IPS-NIHi7 (cell line): Measurements from ENCODE around the gene RBM4.
A peak's percentile ranks its signal among the peaks of the same experiment; 100 is the strongest.
"Not testable (repeated sequence)": the region's sequence is repeated elsewhere in the genome, so short reads cannot be mapped to it uniquely, and the experiment has no call there.

Source experiments
- DNase-seq: peaks from one replicate; pipeline ENCODE4 v3.0.0; 2012; ENCODE audit warnings: mixed read lengths; ENCODE audit errors: extremely low spot score

The RBM4 gene

DNA sequence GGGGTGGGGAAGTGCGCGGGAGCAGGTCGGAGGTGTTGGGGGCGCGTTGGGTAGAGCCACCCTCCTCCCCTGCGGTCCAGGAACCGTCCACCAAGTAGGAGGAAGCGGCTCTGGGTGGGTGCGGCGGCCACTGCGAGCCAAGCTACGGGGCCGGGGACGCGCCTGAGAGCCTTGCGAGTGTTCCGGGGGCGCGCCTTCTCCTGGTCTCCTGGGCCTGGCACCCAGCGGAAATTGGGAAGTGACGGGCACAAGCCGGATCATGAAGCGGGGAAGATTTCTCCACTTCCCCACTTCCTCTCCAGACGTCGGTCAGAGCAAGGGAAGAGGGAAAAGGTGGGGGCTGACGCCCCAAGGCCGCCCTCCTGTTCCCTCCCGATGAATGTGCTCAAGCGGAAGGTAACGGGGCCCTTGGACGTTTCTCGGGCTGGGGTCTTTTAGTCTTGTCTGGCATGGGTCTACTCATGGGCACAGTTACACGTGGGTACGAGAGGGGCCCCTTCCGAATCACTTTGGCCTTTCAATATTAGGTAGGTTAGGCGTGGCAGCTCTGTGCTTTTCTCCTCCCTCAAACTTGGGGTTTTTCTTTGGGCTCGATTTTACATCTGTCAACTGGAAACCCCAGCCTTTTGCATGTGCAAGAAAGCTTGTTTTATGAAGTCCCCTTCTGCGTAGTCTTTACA lies 21.2 kb upstream of the RBM4 start:
- DNase-seq = no peak

DNA sequence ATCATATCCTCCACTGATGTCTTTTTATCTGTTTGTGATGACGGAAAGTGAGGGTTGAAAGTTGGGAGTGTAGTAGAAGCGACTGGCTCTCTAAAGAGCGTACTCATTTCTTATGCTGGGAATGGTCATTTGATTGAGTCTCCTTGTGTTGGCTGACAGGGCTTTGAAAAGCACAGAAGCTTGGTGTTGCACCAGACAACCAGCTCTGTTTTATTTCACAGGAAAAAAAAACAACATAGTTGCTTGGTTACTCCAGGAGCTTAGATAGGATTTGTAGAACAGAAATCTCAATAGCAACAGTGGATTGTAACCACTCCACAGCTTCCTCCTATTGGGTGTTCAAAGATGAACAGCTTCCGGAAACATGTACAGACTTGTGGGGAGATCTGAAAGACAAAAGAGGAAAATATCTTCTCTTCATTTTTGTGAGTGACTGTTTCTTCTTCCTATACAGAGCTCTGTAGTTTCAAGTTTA lies 19.4 kb upstream of the RBM4 start:
- no peak for DNase-seq

DNA sequence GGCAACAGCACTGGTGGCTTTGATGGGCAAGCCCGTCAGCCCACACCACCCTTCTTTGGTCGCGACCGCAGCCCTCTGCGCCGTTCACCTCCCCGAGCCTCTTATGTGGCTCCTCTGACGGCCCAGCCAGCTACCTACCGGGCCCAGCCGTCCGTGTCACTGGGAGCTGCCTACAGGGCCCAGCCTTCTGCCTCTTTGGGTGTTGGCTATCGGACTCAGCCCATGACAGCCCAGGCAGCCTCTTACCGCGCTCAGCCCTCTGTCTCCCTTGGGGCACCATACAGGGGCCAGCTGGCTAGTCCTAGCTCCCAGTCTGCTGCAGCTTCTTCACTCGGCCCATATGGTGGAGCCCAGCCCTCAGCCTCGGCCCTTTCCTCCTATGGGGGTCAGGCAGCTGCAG lies 14.1 kb upstream of the RBM4 start:
- DNase-seq = no peak

DNA sequence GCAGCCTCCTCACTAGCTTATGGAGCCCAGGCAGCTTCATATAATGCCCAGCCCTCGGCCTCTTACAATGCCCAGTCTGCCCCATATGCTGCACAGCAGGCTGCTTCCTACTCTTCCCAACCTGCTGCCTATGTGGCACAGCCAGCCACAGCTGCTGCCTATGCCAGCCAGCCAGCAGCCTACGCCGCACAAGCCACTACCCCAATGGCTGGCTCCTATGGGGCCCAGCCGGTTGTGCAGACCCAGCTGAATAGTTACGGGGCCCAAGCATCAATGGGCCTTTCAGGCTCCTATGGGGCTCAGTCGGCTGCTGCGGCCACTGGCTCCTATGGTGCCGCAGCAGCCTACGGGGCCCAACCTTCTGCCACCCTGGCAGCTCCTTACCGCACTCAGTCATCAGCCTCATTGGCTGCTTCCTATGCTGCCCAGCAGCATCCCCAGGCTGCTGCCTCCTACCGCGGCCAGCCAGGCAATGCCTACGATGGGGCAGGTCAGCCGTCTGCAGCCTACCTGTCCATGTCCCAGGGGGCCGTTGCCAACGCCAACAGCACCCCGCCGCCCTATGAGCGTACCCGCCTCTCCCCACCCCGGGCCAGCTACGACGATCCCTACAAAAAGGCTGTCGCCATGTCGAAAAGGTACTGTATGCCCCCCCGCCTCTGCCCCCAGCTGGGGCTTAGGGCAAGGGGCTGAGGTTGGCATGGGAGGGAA lies 13.3 kb upstream of the RBM4 start:
- DNase-seq = no peak

DNA sequence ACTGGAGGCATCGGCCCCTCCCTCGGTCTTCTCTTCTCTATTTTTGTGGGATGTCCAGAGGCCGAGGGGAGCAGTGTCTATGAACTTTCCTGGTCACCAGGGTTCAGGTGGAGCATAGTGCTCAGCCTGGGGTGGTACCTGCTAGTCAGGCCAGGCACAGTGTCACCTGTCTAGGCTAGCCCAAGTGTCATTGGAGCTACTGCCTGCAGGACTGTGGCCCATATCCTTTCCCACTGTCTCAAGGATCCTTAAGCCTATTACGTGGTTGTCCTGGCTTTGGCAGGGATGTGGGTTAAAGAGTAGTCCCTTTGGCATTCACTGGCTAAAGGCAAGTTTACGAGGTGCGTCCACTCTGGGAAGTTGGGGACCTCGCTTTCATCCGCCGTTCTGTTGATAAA lies 12.8 kb upstream of the RBM4 start:
- no peak for DNase-seq

DNA sequence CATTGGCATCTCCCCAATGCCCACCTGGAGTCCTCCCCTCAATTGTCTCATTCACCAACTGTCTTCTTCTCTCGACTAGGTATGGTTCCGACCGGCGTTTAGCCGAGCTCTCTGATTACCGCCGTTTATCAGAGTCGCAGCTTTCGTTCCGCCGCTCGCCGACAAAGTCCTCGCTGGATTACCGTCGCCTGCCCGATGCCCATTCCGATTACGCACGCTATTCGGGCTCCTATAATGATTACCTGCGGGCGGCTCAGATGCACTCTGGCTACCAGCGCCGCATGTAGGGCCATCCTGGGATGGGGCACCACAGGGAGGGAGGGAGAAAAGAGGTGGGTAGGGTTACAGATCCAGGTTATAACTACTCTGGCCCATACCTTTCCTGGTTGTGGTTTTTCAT lies 12.1 kb upstream of the RBM4 start:
- no peak for DNase-seq

DNA sequence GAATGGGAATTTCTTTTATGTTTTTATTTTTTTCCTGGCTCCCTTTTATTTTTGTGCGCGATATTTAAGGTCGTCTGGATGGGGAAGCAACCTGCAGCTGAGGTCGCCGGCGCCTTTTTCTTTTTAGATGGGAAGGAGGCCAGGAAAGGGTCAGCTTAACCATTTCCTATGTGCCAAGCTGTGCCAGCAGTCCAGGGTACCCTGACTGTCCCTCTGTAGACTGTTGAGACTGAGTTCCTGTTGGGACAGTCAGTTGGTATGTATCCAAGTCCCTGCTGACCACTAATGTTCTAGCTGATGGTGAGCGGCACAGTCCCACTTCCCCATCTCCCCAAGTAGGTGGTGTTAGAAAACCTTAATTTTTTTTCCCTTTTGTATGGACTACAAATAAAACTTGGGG lies 11.6 kb upstream of the RBM4 start:
- no peak for DNase-seq

DNA sequence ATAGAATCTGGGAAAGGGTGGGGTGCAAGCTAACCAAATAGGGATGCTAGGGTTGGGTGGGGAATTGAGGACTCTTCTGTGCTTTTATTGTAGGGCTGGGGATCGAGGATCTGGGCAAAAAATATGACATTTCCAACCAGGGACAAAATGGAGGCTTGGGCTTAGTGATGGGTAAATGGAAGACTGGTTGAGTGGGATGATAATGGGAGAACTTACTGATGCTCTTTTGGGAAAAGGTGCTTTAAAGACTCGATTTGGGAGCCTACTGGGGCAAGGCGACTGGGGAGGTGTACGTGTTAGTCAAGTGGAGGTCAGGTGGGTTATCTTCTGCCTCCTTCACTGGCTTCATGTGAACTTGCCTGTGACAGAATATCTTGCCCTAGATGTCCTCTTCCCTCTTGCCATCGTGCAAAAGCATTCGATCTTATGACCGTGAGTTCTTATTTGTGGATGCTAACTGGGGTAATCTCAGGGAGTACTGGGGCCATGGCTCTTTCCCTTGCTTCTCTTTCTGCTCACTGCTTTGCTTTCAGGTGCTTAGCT lies 10.4 kb upstream of the RBM4 start:
- DNase-seq = no peak

DNA sequence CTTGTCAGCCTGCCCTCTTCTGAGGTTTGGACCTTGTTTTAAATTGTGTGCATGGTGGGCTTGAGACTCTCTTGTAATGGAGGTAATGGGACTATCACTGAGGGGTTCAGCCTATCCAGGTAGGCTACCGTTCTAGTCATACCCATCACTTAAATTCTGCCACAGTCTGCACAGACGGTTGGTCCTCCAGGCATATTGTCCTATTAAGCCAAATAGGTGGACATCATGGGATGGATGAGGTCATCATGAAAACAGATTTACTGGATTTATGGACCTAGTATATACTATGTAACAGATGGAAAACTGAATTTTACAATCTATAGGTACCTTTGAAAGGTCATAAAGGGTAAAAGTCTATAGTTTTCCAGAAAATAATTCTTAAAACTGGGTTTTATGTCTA lies 9.1 kb upstream of the RBM4 start:
- DNase-seq = no peak

DNA sequence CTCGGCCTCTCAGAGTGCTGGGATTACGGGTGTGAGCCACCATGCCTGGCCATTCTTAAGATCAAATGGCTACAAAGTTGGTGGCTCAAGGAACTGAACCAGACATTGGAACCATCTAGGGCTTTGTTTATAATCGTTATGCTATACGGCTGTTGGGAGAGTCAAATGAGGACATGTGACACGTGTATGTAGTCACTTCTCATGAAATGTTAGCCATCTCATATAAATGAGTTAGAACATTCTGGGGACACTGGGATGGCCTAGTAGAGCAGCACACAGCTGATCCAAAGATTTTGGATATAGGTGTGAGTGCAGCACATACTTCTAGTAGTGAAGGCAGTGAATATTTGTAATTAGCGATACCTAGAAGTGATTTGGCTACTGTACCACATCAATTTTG lies 6.6 kb upstream of the RBM4 start:
- DNase-seq = no peak

DNA sequence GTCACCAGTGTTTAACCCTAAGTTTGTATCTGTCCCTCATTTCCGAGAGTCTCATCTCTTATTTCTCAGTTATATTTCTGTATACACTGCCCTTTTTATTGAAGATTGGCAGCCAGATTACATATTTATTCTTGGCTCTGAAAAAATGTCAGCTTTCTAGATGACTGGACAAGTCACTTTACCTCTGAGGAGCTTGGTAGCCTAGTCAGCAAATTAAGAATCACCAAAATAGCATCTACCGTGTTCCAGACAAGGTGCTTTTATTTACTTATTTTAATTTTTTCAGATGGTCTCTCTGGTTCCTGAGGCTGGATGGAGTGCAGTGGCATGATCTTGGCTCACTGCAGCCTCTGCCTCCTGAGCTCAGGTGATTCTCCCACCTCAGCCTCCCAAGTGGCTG lies 5.6 kb upstream of the RBM4 start:
- no peak for DNase-seq

DNA sequence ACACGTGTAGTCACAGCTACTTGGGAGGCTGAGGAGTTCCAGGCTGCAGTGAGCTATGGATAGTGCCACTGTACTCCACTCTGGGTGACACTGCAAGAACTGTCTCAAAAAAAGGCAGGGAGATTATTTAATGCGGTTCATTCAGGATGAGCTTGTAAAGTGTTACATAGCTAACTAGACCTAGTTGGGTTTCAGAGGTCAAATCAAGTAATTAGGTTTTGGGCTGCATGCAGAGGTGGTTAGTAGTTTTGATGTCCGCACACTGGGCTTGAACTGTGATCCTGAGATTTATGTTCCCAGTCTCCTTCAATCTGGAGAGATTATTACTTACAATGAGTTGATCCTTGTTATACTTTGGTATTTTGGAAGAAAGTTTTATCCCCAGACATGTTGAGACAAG lies 2.1 kb upstream of the RBM4 start:
- DNase-seq = no peak

DNA sequence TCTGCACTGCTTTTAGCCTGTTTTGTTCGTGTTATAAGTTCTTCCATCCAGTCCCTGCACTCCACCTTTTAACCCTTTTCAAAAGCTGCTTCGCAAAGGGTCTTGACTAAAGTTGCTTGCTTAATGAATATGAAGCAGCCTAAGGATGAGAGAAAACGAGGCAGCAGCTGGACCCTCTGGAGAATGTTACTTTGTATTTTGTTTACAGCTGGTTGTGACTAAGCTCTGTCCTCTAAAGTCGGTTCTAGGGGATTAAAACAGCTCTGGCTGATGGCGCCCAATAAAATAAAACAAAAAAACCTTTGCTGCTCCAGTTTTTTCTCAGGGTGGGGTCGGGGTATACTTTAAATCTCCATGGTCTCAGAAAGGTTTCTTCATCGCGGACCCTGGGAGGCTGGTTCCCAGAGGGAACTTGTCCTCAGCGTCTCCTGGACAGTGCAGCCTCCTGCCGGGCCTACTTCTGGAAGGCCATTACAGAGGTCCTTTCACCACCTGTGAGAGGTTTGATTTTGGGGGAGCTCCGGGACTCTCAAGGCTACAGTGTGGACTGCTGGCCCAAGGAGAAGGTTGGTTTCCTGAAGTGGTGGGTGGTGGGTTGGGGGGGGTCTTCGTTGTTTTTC lies 836 bp upstream of the RBM4 start:
- peak; percentile 22 for DNase-seq

DNA sequence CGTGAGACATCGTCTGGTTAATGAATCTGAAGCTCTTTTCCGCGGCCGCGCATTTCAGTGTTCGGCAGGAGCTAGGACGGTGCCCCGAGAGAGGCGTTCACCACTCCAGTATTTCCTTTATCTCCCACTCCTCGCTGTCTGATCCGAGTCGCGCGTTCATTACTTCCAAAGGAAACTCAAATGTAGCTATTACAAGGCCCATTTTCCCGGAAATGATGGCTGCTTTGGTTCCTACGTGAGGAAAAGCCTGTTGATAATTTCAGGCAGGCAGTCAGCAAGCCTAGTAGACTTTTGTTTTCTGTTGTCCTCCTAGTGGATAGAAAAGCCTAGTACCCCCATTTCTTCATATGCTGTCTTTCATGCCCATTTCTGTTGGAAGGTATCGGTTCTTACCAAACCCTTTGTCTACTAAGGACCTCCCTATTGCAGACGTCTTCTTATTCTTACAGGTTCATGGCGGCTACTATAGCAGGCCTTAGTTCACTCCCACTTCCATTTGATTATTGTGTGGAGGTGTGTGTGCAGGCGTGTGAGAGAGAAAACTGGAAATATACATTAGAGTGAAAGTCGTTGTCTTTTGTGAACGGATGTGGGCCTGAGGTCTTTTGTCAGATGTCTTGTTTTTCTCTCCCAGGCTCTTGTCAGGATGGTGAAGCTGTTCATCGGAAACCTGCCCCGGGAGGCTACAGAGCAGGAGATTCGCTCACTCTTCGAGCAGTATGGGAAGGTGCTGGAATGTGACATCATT lies 737 bp downstream of the RBM4 start:
- no peak for DNase-seq

DNA sequence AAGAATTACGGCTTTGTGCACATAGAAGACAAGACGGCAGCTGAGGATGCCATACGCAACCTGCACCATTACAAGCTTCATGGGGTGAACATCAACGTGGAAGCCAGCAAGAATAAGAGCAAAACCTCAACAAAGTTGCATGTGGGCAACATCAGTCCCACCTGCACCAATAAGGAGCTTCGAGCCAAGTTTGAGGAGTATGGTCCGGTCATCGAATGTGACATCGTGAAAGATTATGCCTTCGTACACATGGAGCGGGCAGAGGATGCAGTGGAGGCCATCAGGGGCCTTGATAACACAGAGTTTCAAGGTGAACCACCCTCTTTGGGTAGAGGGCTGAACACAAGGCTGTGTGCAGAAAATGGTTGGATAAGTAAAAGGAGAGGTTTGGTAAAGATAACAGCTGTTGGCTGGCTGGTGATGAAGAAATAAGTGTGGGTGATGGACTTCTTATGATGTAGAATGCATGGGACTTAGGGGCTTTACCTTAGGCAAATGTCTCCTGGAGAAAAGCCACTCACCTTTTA lies 1.4 kb downstream of the RBM4 start:
- DNase-seq = not testable (repeated sequence)

DNA sequence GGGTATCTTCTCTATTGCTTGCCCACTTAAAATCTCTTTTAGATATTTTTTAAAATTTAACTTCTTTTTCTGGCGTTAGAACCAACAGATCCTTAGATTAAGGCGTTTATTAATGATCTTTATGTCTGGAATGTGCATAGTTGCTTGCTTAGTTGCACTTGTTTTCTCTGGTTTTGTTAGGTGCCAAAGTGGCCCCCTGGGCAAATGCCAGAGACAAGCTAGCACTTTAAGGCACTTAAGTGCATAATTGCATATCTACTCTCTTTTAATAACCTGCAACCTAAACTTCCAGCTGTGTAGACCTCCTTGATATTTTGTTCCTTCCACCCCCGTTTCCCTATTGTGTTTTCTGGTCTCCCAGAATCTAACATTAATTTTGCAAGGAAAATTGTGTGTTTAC lies 3.3 kb downstream of the RBM4 start:
- no peak for DNase-seq

DNA sequence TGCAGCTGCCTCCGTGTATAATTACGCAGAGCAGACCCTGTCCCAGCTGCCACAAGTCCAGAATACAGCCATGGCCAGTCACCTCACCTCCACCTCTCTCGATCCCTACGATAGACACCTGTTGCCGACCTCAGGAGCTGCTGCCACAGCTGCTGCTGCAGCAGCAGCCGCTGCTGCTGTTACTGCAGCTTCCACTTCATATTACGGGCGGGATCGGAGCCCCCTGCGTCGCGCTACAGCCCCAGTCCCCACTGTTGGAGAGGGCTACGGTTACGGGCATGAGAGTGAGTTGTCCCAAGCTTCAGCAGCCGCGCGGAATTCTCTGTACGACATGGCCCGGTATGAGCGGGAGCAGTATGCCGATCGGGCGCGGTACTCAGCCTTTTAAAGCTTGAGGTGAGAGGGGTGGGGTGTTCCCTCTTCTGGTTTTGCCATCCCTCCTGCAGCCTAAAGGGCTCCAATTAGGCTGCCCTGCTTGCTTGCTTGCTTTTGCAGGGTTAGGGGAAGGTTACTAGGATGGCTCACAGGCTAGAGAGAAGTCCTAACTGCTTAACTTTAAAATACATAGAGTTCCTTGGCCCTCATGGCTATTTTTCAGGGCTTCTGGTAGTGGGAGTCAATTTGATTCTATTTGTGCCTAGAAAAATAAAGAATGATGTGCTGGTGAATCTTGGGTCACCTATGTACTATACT lies 5.4 kb downstream of the RBM4 start:
- no peak for DNase-seq

DNA sequence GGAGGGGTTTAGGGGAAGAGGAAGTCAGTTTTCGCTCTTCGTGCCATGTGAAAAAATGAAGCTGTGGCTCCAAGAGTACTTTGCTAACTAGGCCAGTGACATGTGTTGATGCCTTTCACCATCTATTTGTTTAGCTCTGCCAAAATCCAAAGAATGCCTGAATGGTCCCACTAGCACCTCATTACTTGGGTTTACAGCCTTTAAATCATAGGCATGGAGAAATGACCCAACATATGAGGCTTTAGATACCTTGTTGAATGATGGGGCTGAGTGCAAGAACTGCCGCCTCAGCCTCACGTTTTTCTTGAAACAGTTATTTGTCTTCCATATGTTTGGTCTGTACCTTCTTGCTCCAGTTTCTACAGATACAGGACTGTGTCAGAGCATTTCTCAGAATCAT lies 8.3 kb downstream of the RBM4 start:
- DNase-seq = no peak

DNA sequence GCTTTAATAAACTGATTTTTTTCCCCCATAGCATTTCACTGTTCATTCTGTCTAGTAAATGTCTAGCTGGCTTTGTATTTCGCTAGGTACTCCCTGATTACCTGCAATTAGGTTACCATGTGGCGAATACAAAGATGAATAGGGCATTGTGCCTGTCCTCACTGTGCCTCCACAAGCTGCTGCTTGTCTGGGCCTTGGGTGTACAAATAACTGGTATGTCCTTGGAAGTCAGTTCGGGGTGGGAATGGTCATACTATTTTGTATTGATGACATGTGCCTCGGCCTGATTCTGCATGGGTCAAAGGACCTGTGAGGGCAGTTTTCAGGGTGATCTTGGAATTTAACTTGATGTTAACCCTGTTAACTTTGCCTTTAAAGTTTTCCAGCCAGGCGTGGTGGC lies 11.4 kb downstream of the RBM4 start:
- DNase-seq = no peak

DNA sequence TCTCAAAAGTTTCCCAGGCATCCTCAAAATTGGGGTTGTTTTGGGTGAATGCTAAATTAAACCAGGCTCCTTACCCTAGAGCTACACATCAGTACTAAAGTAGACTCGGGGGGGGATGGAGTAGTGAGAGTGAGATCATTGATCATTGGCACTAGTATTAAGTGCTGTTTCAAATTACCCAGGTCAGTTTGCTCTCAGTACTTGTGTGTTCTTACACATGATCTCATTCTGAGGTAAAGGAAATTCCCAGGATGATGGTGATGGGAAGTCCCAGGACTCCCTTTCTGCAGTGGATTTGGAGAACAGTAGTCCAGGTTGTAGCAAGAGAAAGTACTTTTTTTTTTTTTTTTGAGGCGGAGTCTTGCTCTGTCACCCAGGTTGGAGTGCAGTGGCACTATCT lies 12.5 kb downstream of the RBM4 start:
- no peak for DNase-seq

DNA sequence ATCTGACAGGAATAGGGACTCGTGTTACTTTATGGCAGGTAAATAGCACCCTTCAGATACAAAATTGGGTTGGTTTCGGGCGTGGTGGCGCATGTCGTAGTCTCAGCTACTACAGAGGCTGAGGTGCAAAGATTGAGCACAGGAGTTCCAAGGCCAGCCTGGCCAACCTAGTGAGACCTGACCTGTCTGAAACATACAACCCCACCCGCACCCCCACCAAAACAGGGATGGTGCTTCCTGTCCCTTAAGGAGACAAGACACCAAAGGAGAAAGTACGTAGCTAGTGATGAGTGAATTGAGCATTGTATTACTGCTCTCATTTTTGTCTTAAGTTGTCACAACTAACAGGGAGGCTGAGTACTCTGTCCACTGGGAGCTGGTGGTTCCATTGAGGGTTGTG lies 14.1 kb downstream of the RBM4 start:
- no peak for DNase-seq
